A673 (cell line): ENCODE data around the gene DKKL1. TPM values are rescaled to one million over a fixed set of nuclear protein-coding genes. Genes with fewer than 3 reads are reported as not detected.
"Not testable (repeated sequence)": the region's sequence is repeated elsewhere in the genome, so short reads cannot be mapped to it uniquely, and the experiment has no call there.

Experiments
- BruUV-seq: library from RNA; stranded (reverse); fragments of 400-500 nt; replicated peaks from 2 replicates; lab custom pipeline; 2021; lab: Mats Ljungman, UMichigan
- CTCF ChIA-PET: fragments of 300-600 bp; sonication (Branson Sonifier 250); formaldehyde crosslinking; loops from one replicate; lab custom pipeline; 2022; ENCODE audit warnings: antibody characterized with exemption; lab: Charles Lee
- POLR2A ChIA-PET: fragments of 300-600 bp; sonication (Branson Sonifier 250); formaldehyde crosslinking; loops from one replicate; lab custom pipeline; 2022; ENCODE audit warnings: antibody characterized with exemption; ENCODE audit not compliant: low non-redundant PET; lab: Charles Lee
- DNase-seq: peaks from one replicate; pipeline ENCODE4 v3.0.0-alpha.2; 2015; ENCODE audit warnings: low spot score
- H3K27ac ChIP-seq: fragments of 200-600 bp; sonication (generic); 2 replicates; pipeline ENCODE4 v1.5.1; 2016; ENCODE audit warnings: mixed run types, low read depth, mild to moderate bottlenecking, mixed read lengths, antibody characterized with exemption, low read length; ENCODE audit not compliant: poor library complexity, severe bottlenecking
- H3K27me3 ChIP-seq: fragments of 200-600 bp; sonication (generic); replicated peaks from 2 replicates; pipeline ENCODE4 v1.6.1; 2017; ENCODE audit warnings: mixed run types, low read depth, mild to moderate bottlenecking, mixed read lengths, antibody characterized with exemption, low read length; ENCODE audit not compliant: insufficient read depth, poor library complexity
- H3K36me3 ChIP-seq: fragments of 200-600 bp; sonication (generic); 2 replicates; pipeline ENCODE4 v1.6.1; 2016; ENCODE audit warnings: mixed run types, mild to moderate bottlenecking, mixed read lengths, antibody characterized with exemption, low read length; ENCODE audit not compliant: insufficient read depth, poor library complexity, severe bottlenecking
- H3K4me1 ChIP-seq: fragments of 200-600 bp; sonication (generic); 2 replicates; pipeline ENCODE4 v1.6.1; 2017; ENCODE audit warnings: mixed run types, mild to moderate bottlenecking, mixed read lengths, antibody characterized with exemption, low read length; ENCODE audit not compliant: insufficient read depth, poor library complexity, severe bottlenecking
- H3K4me3 ChIP-seq: fragments of 200-600 bp; sonication (generic); 2 replicates; pipeline ENCODE4 v1.5.1; 2016; ENCODE audit warnings: low read depth, mixed run types, mild to moderate bottlenecking, mixed read lengths, low read length; ENCODE audit not compliant: poor library complexity, severe bottlenecking
- H3K9me3 ChIP-seq: fragments of 200-600 bp; sonication (generic); 2 replicates; pipeline ENCODE4 v1.6.1; 2016; ENCODE audit warnings: mixed run types, low read depth, mild to moderate bottlenecking, mixed read lengths, antibody characterized with exemption, low read length; ENCODE audit not compliant: poor library complexity, severe bottlenecking
- EZH2 ChIP-seq: fragments of 200-600 bp; sonication (generic); IDR thresholded peaks from 2 replicates; pipeline ENCODE4 v1.6.1; 2017; ENCODE audit warnings: borderline replicate concordance, low read depth, mild to moderate bottlenecking, mixed read lengths, antibody characterized with exemption, low read length; ENCODE audit not compliant: poor library complexity, severe bottlenecking
- intact Hi-C: fragments of 100-400 bp; cut with micrococcal nuclease; formaldehyde crosslinking; loops from one replicate; pipeline ENCODE4 v1.10.0; 2022; ENCODE audit not compliant: unreplicated experiment
- total RNA-seq: library from RNA; stranded (reverse); gene quantifications from 2 replicates; pipeline ENCODE4 v1.2.3, GENCODE V29; 2021
- TF ChIP-seq, protein P1 (sequence below): fragments of 300-800, 200-600 bp; sonication (generic); conservative IDR thresholded peaks from 2 replicates; pipeline ENCODE4 v1.5.1; 2017; ENCODE audit warnings: low read depth, mild to moderate bottlenecking, antibody characterized with exemption, low read length, moderate library complexity, mixed read lengths

DKKL1 gene
- total RNA-seq, 1 experiment from 2014 or later, result 1.2 TPM

GRCh38 chr19:49326165-49326704, 37.4 kb upstream of the DKKL1 start:
- H3K36me3 ChIP-seq, result no peaks in the 10 kb centered on the region
- peaks cover 11% of the 10 kb centered on the region for H3K9me3 ChIP-seq
- no peaks in the 10 kb centered on the region for H3K27me3 ChIP-seq
- no peaks in the 10 kb centered on the region for H3K4me1 ChIP-seq
- H3K4me3 ChIP-seq, result no peak overlapping the region
- H3K27ac ChIP-seq, result no peak overlapping the region
- no peak for DNase-seq
- POLR2A ChIA-PET, result interaction anchor here (0.9 kb wide), 1 partner anchor 17 kb away, joined by 4 read pairs; no protein-coding TSS in a partner anchor
- intact Hi-C loops, result no loop called here
- no TSS peak for BruUV-seq
- TF ChIP-seq, protein P1, sequence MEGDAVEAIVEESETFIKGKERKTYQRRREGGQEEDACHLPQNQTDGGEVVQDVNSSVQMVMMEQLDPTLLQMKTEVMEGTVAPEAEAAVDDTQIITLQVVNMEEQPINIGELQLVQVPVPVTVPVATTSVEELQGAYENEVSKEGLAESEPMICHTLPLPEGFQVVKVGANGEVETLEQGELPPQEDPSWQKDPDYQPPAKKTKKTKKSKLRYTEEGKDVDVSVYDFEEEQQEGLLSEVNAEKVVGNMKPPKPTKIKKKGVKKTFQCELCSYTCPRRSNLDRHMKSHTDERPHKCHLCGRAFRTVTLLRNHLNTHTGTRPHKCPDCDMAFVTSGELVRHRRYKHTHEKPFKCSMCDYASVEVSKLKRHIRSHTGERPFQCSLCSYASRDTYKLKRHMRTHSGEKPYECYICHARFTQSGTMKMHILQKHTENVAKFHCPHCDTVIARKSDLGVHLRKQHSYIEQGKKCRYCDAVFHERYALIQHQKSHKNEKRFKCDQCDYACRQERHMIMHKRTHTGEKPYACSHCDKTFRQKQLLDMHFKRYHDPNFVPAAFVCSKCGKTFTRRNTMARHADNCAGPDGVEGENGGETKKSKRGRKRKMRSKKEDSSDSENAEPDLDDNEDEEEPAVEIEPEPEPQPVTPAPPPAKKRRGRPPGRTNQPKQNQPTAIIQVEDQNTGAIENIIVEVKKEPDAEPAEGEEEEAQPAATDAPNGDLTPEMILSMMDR, result no peak
- TF ChIP-seq EZH2, result no peak
- CTCF ChIA-PET, result interaction anchor here (0.7 kb wide), 1 partner anchor 101 kb away, joined by 6 read pairs; no protein-coding TSS in a partner anchor

GRCh38 chr19:49327878-49328544, 35.7 kb upstream of the DKKL1 start:
- H3K36me3 ChIP-seq, result no peaks in the 10 kb centered on the region
- CTCF ChIA-PET, result interaction anchor here (0.6 to 1.0 kb wide), 2 partner anchors 10 to 11 kb away, joined by 3 to 4 read pairs; no protein-coding TSS in a partner anchor
- no peak overlapping the region for H3K4me3 ChIP-seq
- no peak overlapping the region for H3K27ac ChIP-seq
- H3K27me3 ChIP-seq, result no peaks in the 10 kb centered on the region
- peak; percentile 44 for DNase-seq
- intact Hi-C loops, result no loop called here
- peaks cover 6% of the 10 kb centered on the region for H3K9me3 ChIP-seq
- BruUV-seq, result no TSS peak
- TF ChIP-seq EZH2, result no peak
- TF ChIP-seq, protein P1, result peak; percentile 69
- POLR2A ChIA-PET, result no interaction called here
- H3K4me1 ChIP-seq, result no peaks in the 10 kb centered on the region

DNA sequence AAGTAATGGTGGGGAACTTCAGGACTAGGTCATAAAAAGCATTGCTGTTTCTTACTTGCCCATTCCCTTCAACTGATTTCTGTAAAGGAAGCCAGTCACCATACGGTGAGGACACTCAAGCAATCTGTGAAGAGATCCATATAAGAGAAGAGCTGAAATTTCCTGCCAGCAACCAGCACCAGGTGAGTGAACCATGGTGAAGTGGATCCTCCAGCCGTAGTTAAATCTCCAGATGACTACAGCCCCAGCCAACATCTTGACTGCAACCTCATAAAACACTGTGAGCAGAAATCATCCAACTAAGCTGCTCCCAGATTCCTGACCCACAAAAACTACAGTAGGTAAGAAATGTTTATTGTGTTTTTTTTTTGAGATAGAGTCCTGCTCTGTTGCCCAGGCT, 34.9 kb upstream of the DKKL1 start:
- ChIA-PET POLR2A (no interaction called here), CTCF (no interaction called here)
- Histone ChIP-seq H3K27ac (no peak overlapping the region), H3K4me3 (no peak overlapping the region), H3K36me3 (no peaks in the 10 kb centered on the region), H3K4me1 (no peaks in the 10 kb centered on the region), H3K9me3 (no peaks in the 10 kb centered on the region), H3K27me3 (no peaks in the 10 kb centered on the region)
- no TSS peak for BruUV-seq
- intact Hi-C loops, result no loop called here
- DNase-seq, result no peak
- no peak for TF ChIP-seq EZH2
- TF ChIP-seq, protein P1, result no peak

- H3K27me3 ChIP-seq, H3K4me1 ChIP-seq, DNase-seq, H3K9me3 ChIP-seq, H3K4me3 ChIP-seq, H3K27ac ChIP-seq, CTCF ChIA-PET, intact Hi-C loops, BruUV-seq, H3K36me3 ChIP-seq: not testable (repeated sequence)
- POLR2A ChIA-PET, result interaction anchor here (0.6 kb wide), 1 partner anchor 604 kb away, joined by 4 read pairs; no protein-coding TSS in a partner anchor
These were observed 32.5 kb upstream of the DKKL1 start for GRCh38 chr19:49331187-49331586.
